Measurements from ENCODE around the gene RANBP6. TPM values are rescaled to one million over a fixed set of nuclear protein-coding genes. Genes with fewer than 3 reads are reported as not detected.

Gene RANBP6
- total and polyA plus RNA-seq, 11 donors = 7.7 to 65.5 (median 24.1) TPM

DNA sequence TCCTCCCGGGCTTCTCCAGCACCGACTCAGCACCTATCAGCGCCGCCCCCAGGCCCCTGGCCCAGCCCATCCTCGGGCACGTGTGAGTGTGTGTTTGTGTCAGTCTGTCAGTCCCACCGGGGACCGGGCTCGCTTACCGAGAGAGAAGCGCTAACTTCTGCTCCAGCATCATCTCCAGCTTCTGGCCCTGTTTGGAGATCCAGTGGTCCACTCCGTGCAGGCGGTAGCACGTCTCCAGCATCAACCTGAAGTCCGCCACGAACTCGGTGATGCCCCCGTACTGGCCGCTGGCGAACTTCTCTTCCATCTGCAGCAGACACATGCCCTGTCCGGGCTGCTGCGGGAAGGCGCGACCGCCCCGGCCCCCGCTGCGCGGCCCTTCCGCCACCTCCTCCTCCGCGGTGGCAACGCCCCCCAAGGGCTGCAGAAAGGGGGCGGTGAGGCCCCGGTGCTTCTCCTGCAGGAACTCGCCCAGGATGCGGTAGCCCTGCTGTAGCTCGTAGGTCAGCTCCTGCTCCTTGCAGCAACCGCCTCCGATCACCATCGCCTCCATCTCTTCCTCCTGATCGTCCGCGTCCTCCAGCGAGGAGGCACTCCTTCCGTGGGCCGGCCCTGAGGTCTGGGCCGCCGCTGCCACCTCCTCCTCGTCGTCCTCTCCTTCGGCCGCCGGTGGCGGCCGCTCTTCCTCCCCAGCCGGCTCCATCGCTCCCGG, 8.2 kb downstream of the RANBP6 start:
- WGBS, 4 donors = 0 to 1% (median 0%) methylated on average over 15 to 59 of the region's 59 CpGs
- Histone ChIP-seq H3K4me1 (peaks cover 0 to 58% (median 45%) of the 10 kb centered on the region in 12 donors), H3K36me3 (peaks cover 0 to 29% (median 10%) of the 10 kb centered on the region in 9 donors), H3K9me3 (no peaks in the 10 kb centered on the region), H3K27ac (peak overlapping the region; percentile 92 to 99 (median 96)), H3K27me3 (no peaks in the 10 kb centered on the region), H3K4me3 (peak overlapping the region; percentile 67 to 95 (median 86))
- ATAC-seq (peak in 3 of 4 donors; percentile 71 to 85 (median 73)), DNase-seq (peak; percentile 37 to 95 (median 90))
- TF ChIP-seq, protein P1, sequence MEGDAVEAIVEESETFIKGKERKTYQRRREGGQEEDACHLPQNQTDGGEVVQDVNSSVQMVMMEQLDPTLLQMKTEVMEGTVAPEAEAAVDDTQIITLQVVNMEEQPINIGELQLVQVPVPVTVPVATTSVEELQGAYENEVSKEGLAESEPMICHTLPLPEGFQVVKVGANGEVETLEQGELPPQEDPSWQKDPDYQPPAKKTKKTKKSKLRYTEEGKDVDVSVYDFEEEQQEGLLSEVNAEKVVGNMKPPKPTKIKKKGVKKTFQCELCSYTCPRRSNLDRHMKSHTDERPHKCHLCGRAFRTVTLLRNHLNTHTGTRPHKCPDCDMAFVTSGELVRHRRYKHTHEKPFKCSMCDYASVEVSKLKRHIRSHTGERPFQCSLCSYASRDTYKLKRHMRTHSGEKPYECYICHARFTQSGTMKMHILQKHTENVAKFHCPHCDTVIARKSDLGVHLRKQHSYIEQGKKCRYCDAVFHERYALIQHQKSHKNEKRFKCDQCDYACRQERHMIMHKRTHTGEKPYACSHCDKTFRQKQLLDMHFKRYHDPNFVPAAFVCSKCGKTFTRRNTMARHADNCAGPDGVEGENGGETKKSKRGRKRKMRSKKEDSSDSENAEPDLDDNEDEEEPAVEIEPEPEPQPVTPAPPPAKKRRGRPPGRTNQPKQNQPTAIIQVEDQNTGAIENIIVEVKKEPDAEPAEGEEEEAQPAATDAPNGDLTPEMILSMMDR (IDR thresholded peaks at IDR 0.05) = peak in 2 of 12 donors; percentile 14 to 19
- no peak for TF ChIP-seq POLR2A (IDR thresholded peaks at IDR 0.05)
- intact Hi-C loops (cut with DNase I) = loop anchor here in 2 of 10 donors (5.0 to 10.0 kb wide), 2 partner anchors 55 to 72 kb away; no protein-coding TSS in a partner anchor

DNA sequence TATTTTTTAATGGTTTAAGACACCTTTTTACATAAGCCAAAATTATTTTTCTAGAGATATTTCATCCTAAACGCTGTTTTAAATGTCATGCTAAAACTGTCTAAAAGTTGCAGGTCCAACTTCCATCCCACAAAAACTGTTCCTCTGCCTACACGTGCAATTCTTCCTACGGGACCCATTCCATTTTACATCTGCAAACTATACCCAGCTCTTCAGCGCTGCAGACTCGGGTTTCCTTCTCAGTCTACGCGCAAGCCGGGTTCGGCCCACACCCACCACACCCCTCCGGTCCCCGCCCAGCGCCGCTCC, 8.7 kb downstream of the RANBP6 start:
- ATAC-seq (peak in 1 of 4 donors; percentile 61), DNase-seq (peak in 1 of 5 donors; percentile 86)
- Histone ChIP-seq H3K4me1 (peaks cover 0 to 57% (median 43%) of the 10 kb centered on the region in 12 donors), H3K9me3 (no peaks in the 10 kb centered on the region), H3K27me3 (no peaks in the 10 kb centered on the region), H3K36me3 (peaks cover 0 to 23% (median 6%) of the 10 kb centered on the region in 9 donors), H3K4me3 (peak overlapping the region; percentile 67 to 95 (median 86)), H3K27ac (peak overlapping the region in 10 of 12 donors; percentile 92 to 99 (median 96))
- TF ChIP-seq POLR2A (IDR thresholded peaks at IDR 0.05) = no peak
- 0 to 1% (median 1%) methylated on average over 13 of the region's 13 CpGs for WGBS, 4 donors
- intact Hi-C loops (cut with DNase I) = loop anchor here in 2 of 10 donors (5.0 to 10.0 kb wide), 2 partner anchors 54 to 72 kb away; no protein-coding TSS in a partner anchor

DNA sequence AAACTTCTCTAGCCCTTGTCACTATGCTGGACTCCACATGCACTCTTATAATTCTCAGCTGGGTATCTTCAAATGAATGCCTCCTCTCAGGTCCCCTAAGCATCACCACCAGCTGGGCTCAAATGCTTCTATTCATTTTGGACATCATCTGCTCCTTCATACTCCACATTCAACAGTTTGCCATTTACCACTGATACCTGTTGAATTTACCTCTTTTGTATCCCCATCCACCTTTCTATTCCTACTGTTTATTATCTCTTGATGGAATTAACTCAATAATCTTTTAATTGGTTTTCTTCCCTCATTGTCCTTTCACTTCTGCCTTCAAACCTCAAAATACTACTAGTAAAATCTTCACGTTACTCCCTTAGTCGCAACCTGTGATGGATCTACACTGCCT, 14.5 kb downstream of the RANBP6 start:
- intact Hi-C loops (cut with DNase I) = loop anchor here in 1 of 10 donors (10.0 kb wide), 1 partner anchor 66 kb away; no protein-coding TSS in a partner anchor
- peaks cover 0 to 70% (median 50%) of the 10 kb centered on the region in 12 donors for H3K4me1 ChIP-seq

DNA sequence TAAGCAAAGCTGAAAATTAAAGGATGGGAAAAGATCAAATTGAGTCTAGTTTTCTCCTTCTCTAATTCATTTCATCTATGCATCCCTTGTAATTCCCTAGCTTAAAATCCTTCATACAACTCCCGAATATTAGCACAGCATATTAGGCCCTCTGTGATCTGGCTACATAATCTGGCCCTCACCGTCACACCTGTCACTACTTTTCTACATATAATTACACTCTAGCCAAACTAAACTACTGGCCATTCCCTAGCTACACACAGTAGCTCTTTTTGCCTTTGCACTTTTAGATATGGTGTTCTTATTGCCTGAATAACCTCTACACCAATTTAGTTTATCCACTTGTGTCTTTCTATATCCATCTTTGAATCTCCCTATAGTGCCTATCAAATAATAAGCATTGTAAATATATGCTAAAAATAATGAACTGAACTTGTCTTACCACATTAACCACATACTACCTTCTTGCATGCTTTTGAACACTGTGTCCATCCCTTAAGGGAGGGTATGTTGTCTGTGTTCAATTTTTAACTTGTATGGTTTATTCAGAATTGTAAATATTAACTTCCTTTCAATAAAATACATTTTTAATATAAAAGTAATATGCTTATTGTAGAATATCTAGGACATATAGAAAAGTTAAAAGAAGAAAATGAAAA, 15.9 kb downstream of the RANBP6 start:
- ATAC-seq = no peak
- TF ChIP-seq, protein P1 (IDR thresholded peaks at IDR 0.05) = no peak
- no peak for TF ChIP-seq POLR2A (IDR thresholded peaks at IDR 0.05)
- peaks cover 0 to 8% (median 0%) of the 10 kb centered on the region in 9 donors for H3K36me3 ChIP-seq
- WGBS, 4 donors = 74 to 87% (median 81%) methylated on average over 2 of the region's 2 CpGs
- no peak overlapping the region for H3K27ac ChIP-seq
- no peak for DNase-seq
- H3K9me3 ChIP-seq = no peaks in the 10 kb centered on the region
- H3K4me3 ChIP-seq = no peak overlapping the region
- no peaks in the 10 kb centered on the region for H3K27me3 ChIP-seq
- H3K4me1 ChIP-seq = peaks cover 0 to 56% (median 40%) of the 10 kb centered on the region in 12 donors
- intact Hi-C loops (cut with DNase I) = loop anchor here in 1 of 10 donors (10.0 kb wide), 1 partner anchor 65 kb away; no protein-coding TSS in a partner anchor

More for the DNA sequence above, 14.5 kb downstream of the RANBP6 start:
- 94 to 98% (median 95%) methylated on average over 2 of the region's 2 CpGs for WGBS, 4 donors
- DNase-seq (no peak), ATAC-seq (no peak)
- no peak overlapping the region for H3K27ac ChIP-seq
- TF ChIP-seq, protein P1 (IDR thresholded peaks at IDR 0.05) = no peak
- TF ChIP-seq POLR2A (IDR thresholded peaks at IDR 0.05) = no peak
- no peaks in the 10 kb centered on the region for H3K9me3 ChIP-seq
- H3K36me3 ChIP-seq = peaks cover 0 to 17% (median 4%) of the 10 kb centered on the region in 9 donors
- no peaks in the 10 kb centered on the region for H3K27me3 ChIP-seq
- H3K4me3 ChIP-seq = no peak overlapping the region
